ENCODE results near the gene HECTD4.
A peak's percentile ranks its signal among the peaks of the same experiment; 100 is the strongest.

Gene HECTD4

DNA sequence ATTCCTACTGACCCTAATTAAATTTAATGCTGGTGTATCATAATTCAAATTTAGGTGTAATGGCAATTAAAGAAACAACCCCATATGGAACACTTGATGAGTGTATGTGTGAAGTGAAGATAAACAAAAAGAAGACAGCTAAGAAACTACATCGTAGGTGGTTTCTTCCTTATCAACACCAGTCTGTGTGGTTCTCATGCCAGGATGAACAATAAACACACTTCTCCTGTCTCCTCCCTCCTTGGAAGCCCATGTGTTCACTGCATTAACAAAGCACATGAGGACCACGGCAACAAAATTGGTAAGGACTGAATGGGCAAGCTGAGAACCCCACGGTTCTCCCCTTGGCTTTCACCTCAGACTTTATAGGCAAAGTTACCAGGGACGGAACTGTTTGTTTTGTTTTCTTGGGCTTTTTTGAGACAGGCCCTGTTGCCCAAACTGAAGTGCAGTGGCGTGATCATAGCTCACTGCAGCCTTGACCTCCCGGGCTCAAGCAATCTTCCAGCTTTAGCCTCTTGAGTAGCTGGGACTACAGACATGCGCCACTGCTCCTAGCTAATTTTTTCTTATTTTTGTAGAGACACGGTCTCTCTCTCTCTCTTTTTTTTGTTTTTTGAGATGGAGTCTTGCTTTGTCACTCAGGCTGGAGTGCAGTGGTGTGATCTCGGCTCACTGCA, 185.9 kb downstream of the HECTD4 start:
- DNase-seq: no peak

GRCh38 chr12:112194601-112195247, 187.5 kb downstream of the HECTD4 start:
- DNase-seq: no peak

DNA sequence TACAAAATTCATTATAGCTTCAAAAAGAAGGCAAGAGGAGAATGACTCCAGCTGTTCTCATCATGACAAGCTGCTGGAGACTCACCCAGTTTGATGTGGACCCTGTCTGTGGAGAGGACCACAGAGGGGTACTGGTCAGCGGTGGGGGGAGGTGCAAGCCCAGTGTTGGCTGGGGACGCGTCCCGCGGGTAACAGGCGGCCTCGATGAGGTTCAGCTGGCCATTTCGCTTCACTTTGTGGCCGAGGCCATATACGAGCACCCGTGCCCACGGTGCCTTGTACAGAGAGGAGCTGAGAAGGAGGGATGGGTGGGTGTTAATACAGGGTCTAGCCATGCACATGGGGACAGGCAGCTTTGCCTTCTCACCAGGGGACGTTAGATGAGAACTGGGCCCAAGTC, 189.8 kb downstream of the HECTD4 start:
- no peak for DNase-seq

GRCh38 chr12:112191840-112192321, 190.3 kb downstream of the HECTD4 start:
- no peak for DNase-seq

DNA sequence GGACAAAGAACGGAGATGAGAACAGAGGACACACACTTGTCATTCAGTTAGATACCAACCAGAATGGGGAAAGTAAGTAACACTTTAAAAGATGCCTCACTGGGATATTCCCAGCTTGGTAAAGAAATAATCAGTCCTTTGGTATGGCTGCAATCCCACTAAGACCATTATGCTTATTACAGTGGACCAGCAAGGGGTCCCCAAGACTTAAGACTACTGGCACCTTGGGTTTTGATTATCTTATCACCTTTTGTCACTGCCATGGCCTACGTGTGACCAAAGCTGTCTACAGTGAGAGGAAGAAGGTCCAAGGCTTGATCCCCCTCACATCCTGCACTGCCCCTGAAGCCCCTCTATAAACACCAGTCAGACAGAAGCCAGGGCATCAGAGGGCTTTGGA, 191.0 kb downstream of the HECTD4 start:
- DNase-seq: no peak

DNA sequence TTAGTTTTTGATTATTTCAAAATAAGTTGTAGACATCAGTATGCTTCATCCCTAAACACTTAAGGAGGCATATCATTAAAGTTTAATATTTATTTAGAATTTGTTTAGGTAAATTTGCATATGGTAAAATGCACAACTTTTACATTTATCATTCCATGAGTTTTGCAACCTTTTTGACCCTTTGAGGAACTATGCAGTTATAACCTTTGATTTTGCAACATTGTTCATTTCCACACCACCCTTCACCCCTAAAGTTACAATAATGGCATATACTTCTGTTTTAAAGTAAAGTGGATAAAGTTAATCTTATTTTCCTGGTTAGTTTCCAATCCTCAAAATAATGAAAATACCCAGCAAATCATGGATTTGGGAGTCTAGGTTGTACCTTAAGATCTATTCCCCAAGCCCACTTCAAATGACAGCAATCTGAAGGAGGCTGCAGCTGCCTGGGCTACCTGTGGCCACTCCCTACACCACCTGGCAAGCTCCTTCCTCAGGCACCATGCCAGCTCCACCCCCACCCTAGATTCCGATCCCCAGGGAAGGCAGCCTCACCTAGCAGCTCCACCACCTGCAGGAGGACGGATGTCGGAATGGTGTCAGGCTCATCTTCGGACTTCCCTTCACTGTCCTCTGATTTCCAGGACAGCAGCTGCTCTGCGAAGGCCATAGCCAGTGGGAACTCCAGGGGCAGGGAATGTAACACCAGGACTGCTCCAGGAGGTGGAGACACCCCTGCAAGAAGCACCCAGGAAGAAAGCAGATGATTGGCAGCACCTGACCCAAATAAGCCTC, 191.8 kb downstream of the HECTD4 start:
- DNase-seq: no peak

DNA sequence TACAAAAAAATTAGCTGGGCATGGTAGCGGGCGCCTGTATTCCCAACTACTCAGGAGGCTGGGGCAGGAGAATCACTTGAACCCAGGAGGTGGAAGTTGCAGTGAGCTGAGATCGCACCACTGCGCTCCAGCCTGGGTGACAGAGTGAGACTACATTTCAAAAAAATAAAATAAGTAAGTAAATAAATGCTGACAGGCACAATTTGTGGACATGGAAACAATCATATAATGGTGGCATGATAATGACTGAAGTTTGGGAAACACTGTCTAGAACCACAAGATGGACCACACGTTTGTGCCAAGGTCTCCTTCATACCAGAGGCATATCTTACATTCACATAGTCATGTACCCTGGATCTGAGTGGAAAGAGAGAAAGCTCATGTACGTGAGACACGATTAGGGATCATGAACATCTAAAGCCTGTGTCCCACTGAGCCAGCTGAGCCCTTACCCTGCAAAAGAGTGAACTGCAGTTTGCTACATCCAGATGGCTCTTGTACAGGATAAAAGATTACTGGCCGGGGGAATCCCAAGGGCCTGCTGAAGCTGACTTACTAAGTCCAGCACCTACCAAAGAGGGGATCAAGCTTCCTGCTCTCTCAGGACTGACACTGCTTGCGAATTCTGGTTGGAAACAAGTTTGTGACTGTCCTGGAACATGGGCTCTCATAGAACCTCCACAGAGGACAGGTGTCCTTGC, 194.0 kb downstream of the HECTD4 start:
- no peak for DNase-seq

DNA sequence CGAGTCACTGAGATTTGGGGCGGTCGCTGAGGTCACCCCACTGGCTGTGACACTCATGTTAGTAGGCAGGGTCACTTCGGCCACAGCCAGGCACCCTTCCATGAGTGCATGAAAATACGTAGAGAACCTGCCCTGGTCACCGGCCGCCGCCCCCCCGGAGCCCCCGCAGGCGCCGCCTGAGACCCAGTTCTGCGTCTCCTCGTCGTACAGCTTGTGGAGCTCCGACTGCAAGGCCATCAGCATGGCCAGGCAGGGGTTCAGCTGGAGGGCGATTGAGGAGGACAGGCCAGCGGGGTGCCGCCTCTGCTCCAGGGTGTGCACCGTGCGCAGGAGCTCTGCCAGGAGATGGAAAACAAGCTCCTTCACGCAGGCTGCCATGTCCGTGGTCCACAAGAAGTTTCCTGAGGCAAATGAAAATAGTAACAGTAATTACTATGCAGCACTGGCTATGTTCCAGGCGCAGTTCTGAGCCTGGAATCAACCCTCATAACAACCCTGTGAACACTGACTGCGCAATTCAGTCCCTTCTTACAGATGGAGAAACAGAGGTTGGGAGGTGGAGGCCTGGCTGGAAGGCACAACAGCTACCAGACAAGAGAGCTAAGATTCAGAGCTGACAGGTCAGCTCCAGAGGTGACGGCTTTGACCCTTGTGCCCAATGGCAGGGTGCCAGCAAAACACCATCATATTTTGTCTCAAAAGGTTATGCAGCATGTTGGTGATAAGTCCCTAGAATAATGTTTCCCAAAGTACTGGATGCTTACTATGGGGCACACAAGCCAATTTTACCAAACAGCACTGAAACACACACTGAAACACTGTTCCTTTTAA, 196.9 kb downstream of the HECTD4 start:
- no peak for DNase-seq

GRCh38 chr12:112184056-112184887, 198.0 kb downstream of the HECTD4 start:
- DNase-seq: no peak

GRCh38 chr12:112183141-112184021, 198.8 kb downstream of the HECTD4 start:
- peak; percentile 78 for DNase-seq

DNA sequence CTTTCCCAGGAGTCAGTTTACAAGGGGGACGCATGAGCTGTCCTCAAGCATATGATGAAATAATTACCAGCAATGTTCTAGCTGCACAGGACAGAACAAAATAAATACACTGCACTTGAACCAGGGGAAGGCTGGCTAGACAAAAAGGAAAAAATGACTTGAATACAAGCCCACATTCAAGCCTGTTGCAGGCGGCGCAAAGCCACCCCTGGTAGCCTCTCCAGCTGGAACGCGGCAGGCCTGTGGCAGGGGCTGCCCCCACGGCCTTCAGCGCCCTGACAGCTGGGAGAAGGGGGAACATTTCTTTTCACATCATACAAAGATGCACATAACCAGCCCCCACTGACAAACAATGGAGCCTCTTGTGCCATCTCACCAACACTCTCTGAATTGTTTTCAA, 199.7 kb downstream of the HECTD4 start:
- peak; percentile 95 for DNase-seq

GRCh38 chr12:112180422-112180821, 201.8 kb downstream of the HECTD4 start:
- DNase-seq: no peak

DNA sequence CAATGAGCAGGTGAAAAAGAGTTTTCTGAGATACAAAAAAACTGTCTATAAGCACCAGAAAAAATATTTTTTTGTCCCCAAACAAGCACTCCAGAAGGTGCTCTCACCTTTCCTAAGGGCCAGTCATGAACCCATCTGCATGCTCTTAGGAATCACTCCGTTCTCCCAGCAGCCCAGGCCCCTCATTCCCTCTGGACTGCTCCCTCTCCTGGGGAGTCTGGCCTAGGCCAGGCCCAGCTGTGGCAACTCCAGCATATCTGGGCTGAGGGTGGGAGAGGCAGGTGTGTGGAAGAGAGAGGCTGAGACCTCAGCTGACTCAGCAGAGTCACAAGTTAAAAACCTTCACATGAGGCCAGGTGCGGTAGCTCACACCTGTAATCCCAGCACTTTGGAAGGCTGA, 202.3 kb downstream of the HECTD4 start:
- DNase-seq: no peak

- DNase-seq: no peak
These were observed 202.9 kb downstream of the HECTD4 start for GRCh38 chr12:112179341-112179740.

DNA sequence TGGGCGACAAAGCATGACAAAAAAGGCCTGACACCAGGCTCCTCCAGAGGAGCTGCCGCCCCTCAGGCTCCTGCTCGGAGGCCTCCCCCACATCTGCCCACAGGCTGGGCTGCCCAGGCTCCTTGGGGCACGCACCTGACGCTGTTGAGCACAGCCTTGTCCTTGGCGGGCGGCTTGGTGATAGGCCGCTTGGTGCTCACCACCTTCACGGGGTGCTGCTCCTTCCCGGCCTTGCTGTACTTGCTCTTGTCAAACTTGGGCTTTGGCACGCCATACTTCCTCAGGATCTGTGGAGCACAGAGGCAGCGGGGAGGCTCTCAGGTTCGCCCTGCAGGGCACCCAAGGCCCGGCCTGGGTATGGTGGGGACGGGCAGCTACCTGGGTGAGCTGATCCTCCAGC, 203.4 kb downstream of the HECTD4 start:
- no peak for DNase-seq

GRCh38 chr12:112176321-112177010, 205.8 kb downstream of the HECTD4 start:
- DNase-seq: no peak

DNA sequence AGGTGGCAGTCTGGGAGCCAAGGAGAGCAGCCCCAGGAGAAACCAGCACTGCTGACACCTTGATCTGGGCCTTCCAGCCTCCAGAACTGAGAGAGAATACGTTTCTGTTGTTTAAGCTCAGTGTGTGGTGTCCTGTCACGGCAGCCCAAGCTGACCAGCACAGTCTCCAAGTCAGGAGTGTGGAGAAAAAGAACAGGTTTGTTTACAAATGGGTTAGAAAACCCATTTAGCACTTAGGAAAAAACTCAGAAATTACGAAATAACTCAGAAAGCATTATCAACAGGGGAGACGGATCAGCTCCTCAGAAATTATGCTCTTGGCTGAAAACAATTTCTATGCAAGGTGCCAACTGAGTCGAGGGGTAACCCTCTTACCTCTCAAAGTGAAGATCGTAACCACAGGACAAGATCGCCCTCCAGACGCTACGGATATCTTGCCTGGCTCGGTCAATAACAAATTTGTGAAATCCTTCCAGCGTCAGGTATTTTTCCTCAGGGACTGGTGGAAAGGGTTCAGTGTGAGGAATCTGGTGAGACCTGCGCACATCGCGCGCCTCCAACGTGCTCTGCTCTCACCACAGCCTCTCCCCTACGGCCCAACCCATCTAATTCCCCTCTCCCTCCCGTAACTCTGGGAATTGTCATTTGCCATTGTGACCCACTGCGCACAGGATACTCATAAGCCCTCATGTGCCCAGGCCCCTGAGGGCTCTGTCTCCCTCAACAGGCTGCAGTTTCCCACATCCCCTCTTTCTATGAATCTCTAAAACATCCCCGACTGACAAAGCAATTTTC, 206.7 kb downstream of the HECTD4 start:
- no peak for DNase-seq

- no peak for DNase-seq
These were observed 209.5 kb downstream of the HECTD4 start for GRCh38 chr12:112172556-112173324.

Measured in midbrain (tissue), 1 donor.